IMR-90 (cell line): ENCODE measurements around the gene ABCD1. TPM values are rescaled to one million over a fixed set of nuclear protein-coding genes. Genes with fewer than 3 reads are reported as not detected.
"Not testable (repeated sequence)": the region's sequence is repeated elsewhere in the genome, so short reads cannot be mapped to it uniquely, and the experiment has no call there.

Source experiments
- ATAC-seq: fragments of 200-7000 bp; cut with Tn5 transposase; 2 replicates; pipeline ENCODE4 v1.9.1; 2020; ENCODE audit warnings: low read depth, mild to moderate bottlenecking, moderate library complexity
- BruUV-seq: library from RNA; stranded (reverse); fragments of 400-500 nt; replicated peaks from 2 replicates; lab custom pipeline; 2021; lab: Mats Ljungman, UMichigan
- CTCF ChIA-PET: fragments of 300-600 bp; formaldehyde crosslinking; extraction: SDS; loops from one replicate; lab custom pipeline; 2021; ENCODE audit warnings: antibody characterized with exemption; lab: Yijun Ruan, JAX
- POLR2A ChIA-PET: fragments of 300-600 bp; sonication (Branson Sonifier 250); formaldehyde crosslinking; loops from one replicate; lab custom pipeline; 2022; ENCODE audit warnings: antibody characterized with exemption; ENCODE audit not compliant: unreplicated experiment; lab: Charles Lee
- DNase-seq: peaks from one replicate; pipeline ENCODE4 v3.0.0; 2013
- H2AFZ ChIP-seq: replicated peaks from 2 replicates; pipeline ENCODE3; 2013; ENCODE audit warnings: low read length, mild to moderate bottlenecking; ENCODE audit not compliant: poor library complexity
- H2AK5ac ChIP-seq: 2 replicates; pipeline ENCODE4 v1.6.1; 2013; ENCODE audit warnings: low read depth, low read length, inconsistent platforms
- H2AK9ac ChIP-seq: replicated peaks from 2 replicates; pipeline ENCODE3; 2013; ENCODE audit warnings: mild to moderate bottlenecking, low read depth, low read length, moderate library complexity; ENCODE audit not compliant: poor library complexity
- H2BK120ac ChIP-seq: 2 replicates; pipeline ENCODE4 v1.6.1; 2013; ENCODE audit warnings: low read depth, low read length, inconsistent platforms
- H2BK15ac ChIP-seq: 3 replicates; pipeline ENCODE4 v1.6.1; 2013; ENCODE audit warnings: low read depth, low read length, inconsistent platforms
- H2BK20ac ChIP-seq: 2 replicates; pipeline ENCODE4 v1.6.1; 2013; ENCODE audit warnings: low read depth, mild to moderate bottlenecking, inconsistent platforms, low read length, moderate library complexity
- H2BK5ac ChIP-seq: 2 replicates; pipeline ENCODE4 v1.6.1; 2013; ENCODE audit warnings: mild to moderate bottlenecking, low read depth, low read length, inconsistent platforms; ENCODE audit not compliant: poor library complexity, severe bottlenecking
- H3K14ac ChIP-seq: replicated peaks from 2 replicates; pipeline ENCODE4 v1.6.1; 2013; ENCODE audit warnings: low read depth, low read length, inconsistent platforms
- H3K18ac ChIP-seq: 2 replicates; pipeline ENCODE4 v1.6.1; 2013; ENCODE audit warnings: low read depth, low read length, control low read depth
- H3K23ac ChIP-seq: 2 replicates; pipeline ENCODE4 v1.6.1; 2013; ENCODE audit warnings: low read depth, low read length, inconsistent platforms
- H3K27ac ChIP-seq: 2 replicates; pipeline ENCODE4 v1.5.1; 2013; ENCODE audit warnings: mild to moderate bottlenecking, control low read depth, low read length; ENCODE audit not compliant: insufficient read depth
- H3K27me3 ChIP-seq: 2 replicates; pipeline ENCODE4 v1.6.1; 2013; ENCODE audit warnings: low read length; ENCODE audit not compliant: control insufficient read depth, insufficient read depth
- H3K36me3 ChIP-seq: 2 replicates; pipeline ENCODE4 v1.6.1; 2013; ENCODE audit warnings: low read length, mixed read lengths; ENCODE audit not compliant: control insufficient read depth, insufficient read depth
- H3K4ac ChIP-seq: 2 replicates; pipeline ENCODE4 v1.6.1; 2013; ENCODE audit warnings: low read depth, low read length, inconsistent platforms
- H3K4me1 ChIP-seq: 2 replicates; pipeline ENCODE4 v1.6.1; 2013; ENCODE audit warnings: low read length, mixed read lengths; ENCODE audit not compliant: control insufficient read depth, insufficient read depth
- H3K4me2 ChIP-seq: 2 replicates; pipeline ENCODE4 v1.6.1; 2013; ENCODE audit warnings: low read depth, mild to moderate bottlenecking, control low read depth, low read length, moderate library complexity
- H3K4me3 ChIP-seq: 2 replicates; pipeline ENCODE4 v1.5.1; 2013; ENCODE audit warnings: low read depth, mild to moderate bottlenecking, control low read depth, low read length, moderate library complexity; ENCODE audit not compliant: insufficient read depth
- H3K56ac ChIP-seq: 2 replicates; pipeline ENCODE4 v1.6.1; 2013; ENCODE audit warnings: low read length, inconsistent platforms; ENCODE audit not compliant: insufficient read depth; ENCODE audit errors: extremely low read depth
- H3K79me1 ChIP-seq, 2 experiments: 2 replicates each; pipeline ENCODE4 v1.6.1; 2013; ENCODE audit warnings: low read length in 2 of 2, inconsistent platforms in 1 of 2, low read depth in 1 of 2
- H3K9ac ChIP-seq: 2 replicates; pipeline ENCODE4 v1.6.1; 2013; ENCODE audit warnings: low read depth, low read length, control low read depth
- H3K9me1 ChIP-seq: 2 replicates; pipeline ENCODE4 v1.6.1; 2013; ENCODE audit warnings: low read length, inconsistent platforms; ENCODE audit not compliant: insufficient read depth
- H3K9me3 ChIP-seq: 2 replicates; pipeline ENCODE4 v1.6.1; 2013; ENCODE audit warnings: low read length; ENCODE audit not compliant: control insufficient read depth, insufficient read depth
- H4K20me1 ChIP-seq: 2 replicates; pipeline ENCODE4 v1.6.1; 2013; ENCODE audit warnings: low read length, inconsistent platforms; ENCODE audit not compliant: insufficient read depth
- H4K5ac ChIP-seq: 2 replicates; pipeline ENCODE4 v1.6.1; 2013; ENCODE audit warnings: mild to moderate bottlenecking, low read depth, low read length, control low read depth
- H4K8ac ChIP-seq, 2 experiments: 2 replicates each; pipeline ENCODE4 v1.6.1; 2013; ENCODE audit warnings: low read depth in 2 of 2, low read length in 2 of 2, control low read depth in 1 of 2, inconsistent platforms in 1 of 2
- H4K91ac ChIP-seq: 2 replicates; pipeline ENCODE4 v1.6.1; 2013; ENCODE audit warnings: low read depth, low read length, inconsistent platforms; ENCODE audit not compliant: insufficient read depth
- BHLHE40 ChIP-seq: fragments of 150-350 bp; IDR thresholded peaks from 2 replicates; pipeline ENCODE4 v1.6.1; 2016; ENCODE audit warnings: mild to moderate bottlenecking, low read depth, low read length
- MAZ ChIP-seq: IDR thresholded peaks from 2 replicates; pipeline ENCODE4 v1.6.1; 2012; ENCODE audit warnings: low read depth, mild to moderate bottlenecking, low read length, improper control_type of control experiment, moderate library complexity, borderline replicate concordance
- NFE2L2 ChIP-seq: fragments of 150-350 bp; IDR thresholded peaks from 2 replicates; pipeline ENCODE4 v1.6.1; 2016; ENCODE audit warnings: low read depth, mild to moderate bottlenecking, low read length
- POLR2A ChIP-seq: IDR thresholded peaks from 2 replicates; pipeline ENCODE4 v1.6.1; 2012; ENCODE audit warnings: mild to moderate bottlenecking, low read depth, low read length
- RAD21 ChIP-seq: IDR thresholded peaks from 2 replicates; pipeline ENCODE4 v1.6.1; 2012; ENCODE audit warnings: low read length, improper control_type of control experiment
- USF2 ChIP-seq: fragments of 150-350 bp; IDR thresholded peaks from 2 replicates; pipeline ENCODE4 v1.6.1; 2017; ENCODE audit warnings: mild to moderate bottlenecking, antibody characterized with exemption, low read length, low read depth
- WGBS, 2 experiments: methylation state at CpG; one replicate each; pipeline versions ENCODE4 v1.1.5 to v1.1.7; 2013; ENCODE audit warnings: missing lambda C conversion rate in 2 of 2; ENCODE audit not compliant: insufficient read length in 1 of 2; ENCODE audit errors: extremely low coverage in 2 of 2; 5-methylcytosine and 5-hydroxymethylcytosine counted together
- dilution Hi-C: fragments of 300-500 bp; cut with HindIII; formaldehyde crosslinking; loops from one replicate; pipeline ENCODE4 v1.14.3; 2018; ENCODE audit warnings: low sequenced_read_pairs; ENCODE audit not compliant: unreplicated experiment
- in situ Hi-C: fragments of 300-500 bp; cut with MboI; formaldehyde crosslinking; loops from 3 replicates; pipeline ENCODE4 v1.14.3; 2019; ENCODE audit warnings: low sequenced_read_pairs, inconsistent platforms, mixed read lengths
- intact Hi-C: fragments of 100-400 bp; cut with micrococcal nuclease; formaldehyde crosslinking; loops from 2 replicates; pipeline ENCODE4 v1.10.0; 2022
- polyA plus RNA-seq, 3 experiments: library from polyadenylated mRNA; depleted of rRNA; stranded (reverse); fragments of >200 nt; gene quantifications; 2 replicates each; pipeline ENCODE4 v1.2.3, GENCODE V29; 2012; ENCODE audit warnings: low replicate concordance in 1 of 3
- total RNA-seq: library from RNA; depleted of rRNA; stranded (reverse); fragments of >200 nt; gene quantifications from 2 replicates; pipeline ENCODE4 v1.2.3, GENCODE V29; 2012
- TF ChIP-seq, protein P1 (sequence below): conservative IDR thresholded peaks from 2 replicates; pipeline ENCODE4 v1.5.1; 2012; ENCODE audit warnings: mild to moderate bottlenecking, low read depth, low read length, improper control_type of control experiment

ABCD1 gene
- total and polyA plus RNA-seq, 2 of the 4 experiments (the other 2 are of a cell fraction), result 4.3 to 7.0 TPM

GRCh38 chrX:153746359-153746758, 21.7 kb downstream of the ABCD1 start:
- ATAC-seq, result no peak
- Histone ChIP-seq H3K14ac (no peak overlapping the region), H3K9me1 (no peaks in the 10 kb centered on the region), H3K79me1 (no peaks in the 10 kb centered on the region), H2BK5ac (no peak overlapping the region), H3K23ac (no peak overlapping the region), H4K91ac (no peak overlapping the region), H2AFZ (no peak overlapping the region), H3K36me3 (no peaks in the 10 kb centered on the region), H4K8ac (no peak overlapping the region), H3K27ac (no peak overlapping the region), H2AK5ac (no peak overlapping the region), H2BK20ac (no peak overlapping the region), H3K4ac (no peak overlapping the region), H3K56ac (no peak overlapping the region), H4K5ac (no peak overlapping the region), H2AK9ac (no peak overlapping the region), H3K9ac (no peak overlapping the region), H3K27me3 (peaks cover 2% of the 10 kb centered on the region; the same call in 1 of the 2 replicates), H3K4me3 (no peak overlapping the region), H3K4me2 (no peak overlapping the region), H3K18ac (no peak overlapping the region), H3K4me1 (peaks cover 3% of the 10 kb centered on the region; the same call in 1 of the 2 replicates), H4K20me1 (no peaks in the 10 kb centered on the region), H3K9me3 (no peaks in the 10 kb centered on the region; the same call in 1 of the 2 replicates), H2BK15ac (no peak overlapping the region), H2BK120ac (no peak overlapping the region)
- no TSS peak for BruUV-seq
- TF ChIP-seq MAZ (no peak), USF2 (no peak), RAD21 (no peak), BHLHE40 (no peak), NFE2L2 (no peak), POLR2A (no peak)
- TF ChIP-seq, protein P1, sequence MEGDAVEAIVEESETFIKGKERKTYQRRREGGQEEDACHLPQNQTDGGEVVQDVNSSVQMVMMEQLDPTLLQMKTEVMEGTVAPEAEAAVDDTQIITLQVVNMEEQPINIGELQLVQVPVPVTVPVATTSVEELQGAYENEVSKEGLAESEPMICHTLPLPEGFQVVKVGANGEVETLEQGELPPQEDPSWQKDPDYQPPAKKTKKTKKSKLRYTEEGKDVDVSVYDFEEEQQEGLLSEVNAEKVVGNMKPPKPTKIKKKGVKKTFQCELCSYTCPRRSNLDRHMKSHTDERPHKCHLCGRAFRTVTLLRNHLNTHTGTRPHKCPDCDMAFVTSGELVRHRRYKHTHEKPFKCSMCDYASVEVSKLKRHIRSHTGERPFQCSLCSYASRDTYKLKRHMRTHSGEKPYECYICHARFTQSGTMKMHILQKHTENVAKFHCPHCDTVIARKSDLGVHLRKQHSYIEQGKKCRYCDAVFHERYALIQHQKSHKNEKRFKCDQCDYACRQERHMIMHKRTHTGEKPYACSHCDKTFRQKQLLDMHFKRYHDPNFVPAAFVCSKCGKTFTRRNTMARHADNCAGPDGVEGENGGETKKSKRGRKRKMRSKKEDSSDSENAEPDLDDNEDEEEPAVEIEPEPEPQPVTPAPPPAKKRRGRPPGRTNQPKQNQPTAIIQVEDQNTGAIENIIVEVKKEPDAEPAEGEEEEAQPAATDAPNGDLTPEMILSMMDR, result no peak
- ChIA-PET CTCF (no interaction called here), POLR2A (no interaction called here)
- dilution Hi-C loops, result no loop called here
- 100% methylated on average over 2 of the region's 3 CpGs; no CpG with 5 or more reads in 1 of the 2 experiments for WGBS, 2 experiments
- in situ Hi-C loops, result no loop called here
- DNase-seq, result no peak
- intact Hi-C loops, result no loop called here

DNA sequence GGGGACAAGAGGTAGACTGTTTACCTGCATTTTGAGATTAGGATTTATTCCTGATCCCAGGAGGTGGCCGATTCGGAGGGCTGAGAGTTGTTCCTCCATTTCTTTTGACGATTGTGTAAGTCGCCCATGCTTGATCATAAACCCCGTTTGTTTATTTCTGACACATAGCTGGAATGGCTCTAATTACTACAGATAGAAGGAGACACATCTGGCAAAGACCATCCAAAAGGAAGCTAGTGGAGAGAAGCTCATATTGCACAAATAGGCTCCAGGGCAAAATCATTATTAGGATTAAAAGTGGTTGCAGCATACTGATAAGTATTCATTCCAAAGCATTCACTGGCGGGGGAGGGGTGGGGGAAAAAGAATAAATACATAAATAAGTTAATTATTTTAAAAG, 22.3 kb downstream of the ABCD1 start:
- ATAC-seq, H3K79me1 ChIP-seq, H3K4me3 ChIP-seq, H2BK5ac ChIP-seq, H2BK15ac ChIP-seq, POLR2A ChIA-PET, intact Hi-C loops, H3K56ac ChIP-seq, H2BK20ac ChIP-seq, H4K5ac ChIP-seq, in situ Hi-C loops, H3K4me2 ChIP-seq, H3K23ac ChIP-seq, H3K27me3 ChIP-seq, H3K9ac ChIP-seq, H3K36me3 ChIP-seq, H3K27ac ChIP-seq, DNase-seq, H4K20me1 ChIP-seq, H4K8ac ChIP-seq, H2AK9ac ChIP-seq, H3K14ac ChIP-seq, BruUV-seq, H3K4ac ChIP-seq, dilution Hi-C loops, H2AK5ac ChIP-seq, H2BK120ac ChIP-seq, H2AFZ ChIP-seq, H3K18ac ChIP-seq, CTCF ChIA-PET, H4K91ac ChIP-seq, H3K4me1 ChIP-seq, H3K9me1 ChIP-seq, H3K9me3 ChIP-seq: not testable (repeated sequence)
- WGBS, 2 experiments, result no CpG with 5 or more reads among the region's 6 CpGs
